Measurements from ENCODE around the gene AP1S1.

Gene AP1S1

DNA sequence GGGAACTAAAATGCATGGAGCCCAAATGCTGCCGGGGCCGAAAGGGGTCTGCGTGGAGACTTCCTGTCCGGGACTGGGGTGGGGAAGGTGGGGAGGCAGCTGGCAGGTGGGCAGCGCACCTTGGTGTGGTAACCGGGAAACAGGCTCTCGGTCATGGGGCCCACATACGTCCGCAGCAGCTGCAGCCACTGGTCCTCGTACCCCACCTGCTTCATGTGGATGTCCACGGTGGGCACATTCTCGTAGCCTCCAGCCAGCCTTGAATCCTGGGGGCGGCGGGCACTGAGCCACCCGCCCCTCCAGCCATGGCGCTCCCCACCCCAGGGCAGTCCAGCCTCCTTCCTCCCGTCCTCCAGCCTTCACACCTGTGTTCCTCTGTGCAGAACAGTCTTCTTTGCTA lies 53.2 kb downstream of the AP1S1 start:
- H3K4me3 ChIP-seq (ENCODE audit: low read length), result no peak overlapping the region
- no peak for DNase-seq (ENCODE audit: low read depth)
- TF ChIP-seq, protein P1, sequence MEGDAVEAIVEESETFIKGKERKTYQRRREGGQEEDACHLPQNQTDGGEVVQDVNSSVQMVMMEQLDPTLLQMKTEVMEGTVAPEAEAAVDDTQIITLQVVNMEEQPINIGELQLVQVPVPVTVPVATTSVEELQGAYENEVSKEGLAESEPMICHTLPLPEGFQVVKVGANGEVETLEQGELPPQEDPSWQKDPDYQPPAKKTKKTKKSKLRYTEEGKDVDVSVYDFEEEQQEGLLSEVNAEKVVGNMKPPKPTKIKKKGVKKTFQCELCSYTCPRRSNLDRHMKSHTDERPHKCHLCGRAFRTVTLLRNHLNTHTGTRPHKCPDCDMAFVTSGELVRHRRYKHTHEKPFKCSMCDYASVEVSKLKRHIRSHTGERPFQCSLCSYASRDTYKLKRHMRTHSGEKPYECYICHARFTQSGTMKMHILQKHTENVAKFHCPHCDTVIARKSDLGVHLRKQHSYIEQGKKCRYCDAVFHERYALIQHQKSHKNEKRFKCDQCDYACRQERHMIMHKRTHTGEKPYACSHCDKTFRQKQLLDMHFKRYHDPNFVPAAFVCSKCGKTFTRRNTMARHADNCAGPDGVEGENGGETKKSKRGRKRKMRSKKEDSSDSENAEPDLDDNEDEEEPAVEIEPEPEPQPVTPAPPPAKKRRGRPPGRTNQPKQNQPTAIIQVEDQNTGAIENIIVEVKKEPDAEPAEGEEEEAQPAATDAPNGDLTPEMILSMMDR (conservative IDR thresholded peaks at IDR 0.05; ENCODE audit: low read length), result no peak

DNA sequence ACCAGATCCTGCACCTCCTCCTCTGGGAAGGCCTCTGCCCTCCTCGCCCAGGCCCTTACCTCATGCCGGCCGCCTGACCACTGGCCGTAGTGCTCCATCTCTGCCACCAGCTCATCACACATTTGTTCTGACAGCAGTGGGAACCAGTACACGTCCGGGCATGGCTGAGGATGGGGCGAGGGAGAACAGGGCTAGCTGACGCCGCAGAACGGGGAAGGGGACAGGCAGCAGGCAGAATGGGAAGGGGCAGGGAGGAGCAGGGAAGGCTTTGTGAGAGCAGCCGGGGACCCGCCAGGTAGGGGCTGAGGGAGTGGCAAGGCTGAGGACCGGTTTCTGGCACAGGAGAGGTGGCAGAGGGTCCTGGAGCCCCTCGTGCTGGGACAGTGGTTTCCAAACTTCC lies 54.5 kb downstream of the AP1S1 start:
- no peak overlapping the region for H3K4me3 ChIP-seq (ENCODE audit: low read length)
- TF ChIP-seq, protein P1 (conservative IDR thresholded peaks at IDR 0.05; ENCODE audit: low read length), result no peak
- no peak for DNase-seq (ENCODE audit: low read depth)

DNA sequence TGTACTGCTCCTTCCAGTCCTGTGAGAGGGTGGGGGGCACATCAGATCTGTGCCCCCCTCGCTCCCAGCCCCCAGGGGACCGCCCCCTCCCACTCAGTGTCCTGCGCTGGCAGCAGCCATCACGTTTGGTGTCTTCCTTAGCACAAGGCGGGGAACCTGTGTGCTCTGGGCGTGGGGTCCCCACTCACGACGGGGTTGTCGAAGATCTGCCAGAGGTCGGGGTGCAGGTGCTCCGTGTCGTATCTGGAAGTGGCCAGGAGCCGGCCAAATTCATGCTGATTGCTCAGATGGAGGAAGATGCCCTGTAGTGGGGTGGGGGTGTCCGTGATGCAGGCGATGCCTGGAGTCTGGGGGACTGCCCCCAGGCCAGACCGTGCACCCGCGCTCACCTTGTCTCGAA lies 55.9 kb downstream of the AP1S1 start:
- DNase-seq (ENCODE audit: low read depth), result no peak
- no peak overlapping the region for H3K4me3 ChIP-seq (ENCODE audit: low read length)
- TF ChIP-seq, protein P1 (conservative IDR thresholded peaks at IDR 0.05; ENCODE audit: low read length), result no peak

Measured in AG10803 (cell line).